Measurements from ENCODE around the gene RGCC.
A peak's percentile ranks its signal among the peaks of the same experiment; 100 is the strongest.
"Not testable (repeated sequence)": the region's sequence is repeated elsewhere in the genome, so short reads cannot be mapped to it uniquely, and the experiment has no call there.

The RGCC gene

DNA sequence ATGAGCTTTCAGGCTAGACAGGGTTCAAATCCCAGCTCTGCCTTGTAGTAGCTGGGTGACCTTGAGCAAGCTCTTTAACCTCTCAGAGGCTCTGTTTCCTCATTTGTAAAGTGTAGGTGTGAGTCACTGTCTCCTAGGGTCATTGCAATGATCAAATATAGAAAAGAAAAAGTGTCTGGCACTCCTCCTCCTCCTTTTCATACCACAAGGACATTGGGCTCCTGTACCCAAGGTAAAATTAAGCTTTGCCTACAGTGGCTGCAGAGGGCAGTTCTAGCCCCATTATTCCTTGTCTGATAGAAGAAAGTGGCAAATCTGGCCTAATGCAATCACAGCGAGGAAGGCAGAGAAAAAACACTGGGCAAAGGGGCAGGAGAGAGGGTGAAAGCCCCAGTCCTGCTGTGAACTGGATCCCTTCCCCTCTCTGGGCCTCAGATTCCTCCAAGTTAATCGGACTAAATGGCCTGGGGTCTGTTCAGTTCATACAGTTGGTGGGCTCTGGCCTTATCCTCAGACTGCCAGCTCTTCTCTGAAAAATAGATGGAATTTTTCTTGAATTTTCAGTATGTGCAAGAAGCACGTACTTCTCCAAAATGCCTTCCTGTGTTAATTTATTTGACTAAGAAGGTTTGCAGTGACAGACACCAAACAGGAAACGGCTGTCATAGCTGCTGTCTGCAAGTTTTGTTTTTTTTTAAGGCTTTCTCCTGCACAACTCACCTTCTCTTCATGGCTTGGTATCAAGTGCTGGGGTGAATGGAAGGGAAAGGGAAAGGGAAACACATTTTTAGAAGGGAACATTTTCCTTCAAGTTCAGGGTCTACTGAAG lies 35.3 kb downstream of the RGCC start:
- peak; percentile 7 for DNase-seq

DNA sequence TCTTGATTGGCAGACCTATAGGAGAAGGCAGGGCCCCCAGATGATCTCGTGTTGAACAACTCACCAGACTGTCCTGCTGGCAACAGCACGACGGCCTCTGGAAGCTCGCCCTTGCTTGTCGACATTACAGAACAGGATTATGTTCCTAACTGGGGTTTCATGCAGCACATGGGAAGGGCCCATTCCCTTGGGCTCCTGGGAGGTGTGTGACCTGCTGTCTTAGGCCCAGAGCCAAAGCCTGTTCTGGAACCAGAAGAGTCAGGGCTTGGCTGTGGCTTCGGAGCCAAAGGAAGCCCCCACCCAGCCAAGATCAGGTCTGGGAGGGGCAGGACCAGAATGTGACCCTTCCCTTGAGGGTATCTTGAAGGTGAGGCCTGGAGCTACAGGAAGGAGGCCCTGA lies 36.9 kb downstream of the RGCC start:
- no peak for DNase-seq

DNA sequence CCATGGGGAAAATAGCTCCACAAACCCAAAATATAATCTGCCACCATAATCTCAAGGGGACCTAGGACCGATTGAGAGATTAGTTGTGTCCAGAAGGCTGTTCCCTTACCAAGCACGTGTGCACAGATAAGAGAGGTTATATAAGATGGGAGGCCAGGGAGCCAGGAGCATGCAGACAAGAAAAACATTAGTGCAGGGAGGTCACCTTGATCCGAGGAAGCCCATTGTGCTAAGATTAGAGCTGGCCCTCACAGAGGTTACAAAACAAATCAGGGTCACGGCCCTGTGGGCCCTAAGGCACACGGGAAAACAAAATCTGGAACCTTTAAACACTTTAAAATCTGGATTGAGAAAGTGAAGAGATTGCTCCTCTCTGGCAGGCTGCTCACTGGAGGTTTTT lies 37.7 kb downstream of the RGCC start:
- no peak for DNase-seq

DNA sequence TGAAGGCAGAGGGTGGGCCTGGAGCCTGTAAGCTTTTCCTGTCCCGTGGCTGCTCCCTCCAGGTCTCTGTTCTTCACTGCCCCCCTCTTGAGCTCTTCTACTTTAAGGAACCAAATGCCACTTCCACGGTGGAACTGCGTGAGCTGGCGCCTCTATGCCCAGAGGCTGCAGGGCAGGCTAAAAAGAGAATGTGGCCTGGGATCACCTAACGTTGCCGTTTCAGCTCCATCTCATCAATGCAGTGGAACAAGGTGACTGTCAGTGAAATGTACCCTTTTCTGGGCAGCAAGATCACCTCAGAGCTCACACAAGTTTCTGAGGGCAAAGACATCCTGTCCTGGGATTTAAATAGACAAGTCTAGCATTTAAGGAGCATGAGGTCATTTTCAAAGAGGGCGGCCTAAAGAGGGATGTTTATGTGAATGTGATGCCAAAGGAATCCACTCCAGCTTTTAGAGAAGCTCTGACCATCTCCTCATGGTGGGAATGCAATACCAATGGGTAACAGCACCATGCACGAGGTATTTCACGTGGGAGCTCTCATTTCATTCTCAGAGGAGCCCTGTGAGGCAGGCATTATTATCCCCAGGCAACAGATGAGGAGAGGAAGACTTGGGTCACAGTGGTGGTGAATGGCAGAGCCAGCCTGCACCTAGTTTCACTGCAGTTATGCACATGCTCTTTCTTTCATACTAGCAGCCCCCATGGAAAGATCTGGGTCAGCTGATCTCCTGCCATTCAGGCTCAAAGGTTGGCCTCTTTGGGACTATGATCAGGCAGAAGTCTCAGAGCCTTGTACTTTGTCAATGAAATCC lies 39.3 kb downstream of the RGCC start:
- DNase-seq, result peak; percentile 70

DNA sequence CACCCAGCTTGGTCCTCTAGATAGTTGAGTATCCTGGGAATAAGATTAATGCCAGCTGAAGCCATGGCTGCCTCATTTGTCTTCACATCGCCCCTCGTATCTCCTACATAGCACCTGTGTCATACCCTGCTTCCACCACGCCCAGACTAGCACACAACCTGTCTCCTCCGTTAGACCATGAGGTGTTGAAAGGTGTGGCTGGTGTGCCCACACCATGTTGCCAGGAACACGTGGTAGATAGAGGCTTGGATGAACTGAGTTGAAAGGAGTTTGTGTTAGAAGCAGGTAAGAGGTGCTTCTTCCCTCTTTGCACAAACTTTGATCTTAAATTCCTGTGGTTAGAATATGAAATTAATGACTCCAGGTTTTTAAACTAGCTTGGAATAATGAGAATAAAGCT lies 40.1 kb downstream of the RGCC start:
- DNase-seq, result no peak

DNA sequence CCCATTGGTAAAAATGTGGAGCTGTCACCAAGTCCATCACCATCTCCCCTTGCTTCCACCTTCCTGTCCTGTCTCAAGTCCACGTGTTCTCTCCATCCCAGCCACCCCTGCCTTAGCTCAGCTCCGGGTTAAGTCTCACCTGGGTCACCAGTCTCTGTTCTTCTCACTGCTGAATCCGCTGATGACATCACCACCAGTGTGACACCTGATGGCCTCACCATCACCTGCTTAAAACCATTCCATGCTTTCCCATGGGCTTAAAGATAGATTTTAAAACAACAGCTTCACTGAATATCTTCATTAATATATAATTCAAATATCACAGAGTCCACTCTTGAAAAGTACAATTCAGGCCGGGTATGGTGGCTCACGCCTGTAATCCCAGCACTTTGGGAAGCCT lies 42.1 kb downstream of the RGCC start:
- no peak for DNase-seq

DNA sequence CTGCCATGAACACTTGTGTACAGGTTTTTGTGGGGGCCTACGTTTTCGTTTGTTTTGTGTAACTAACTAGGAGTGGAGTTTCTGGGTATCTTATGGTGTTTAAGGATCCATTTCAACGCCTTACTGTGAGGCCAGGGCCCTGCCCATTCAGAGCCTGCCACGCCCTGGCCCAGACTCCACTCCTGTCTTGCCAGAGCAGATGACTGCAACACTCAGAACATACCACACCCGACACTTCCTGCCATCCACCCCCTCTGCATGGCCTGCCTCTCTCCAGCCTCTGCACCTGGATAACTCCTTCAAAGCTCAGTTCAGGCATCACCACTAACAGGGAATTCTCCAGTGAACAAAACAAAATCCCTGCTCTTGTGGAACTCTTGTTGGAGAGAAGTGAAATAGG lies 43.2 kb downstream of the RGCC start:
- peak; percentile 12 for DNase-seq

DNA sequence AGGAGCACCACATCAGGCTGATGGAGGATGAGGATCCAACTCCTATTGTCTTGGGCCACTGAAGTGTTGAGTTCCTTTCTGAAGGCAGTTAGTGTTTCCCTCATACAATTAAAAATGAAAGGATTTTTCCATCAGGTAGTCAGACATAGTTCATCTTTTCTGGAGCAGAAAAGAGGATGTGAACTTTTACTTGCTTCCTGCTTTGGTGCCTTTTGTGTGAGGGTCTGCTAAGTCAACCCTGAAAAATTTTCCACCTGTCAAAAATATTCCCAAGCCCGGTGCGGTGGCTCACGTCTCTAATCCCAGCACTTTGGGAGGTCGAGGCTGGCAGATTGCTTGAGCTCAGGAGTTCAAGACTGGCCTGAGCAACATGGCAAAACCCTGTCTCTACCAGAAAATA lies 43.9 kb downstream of the RGCC start:
- DNase-seq, result no peak

DNA sequence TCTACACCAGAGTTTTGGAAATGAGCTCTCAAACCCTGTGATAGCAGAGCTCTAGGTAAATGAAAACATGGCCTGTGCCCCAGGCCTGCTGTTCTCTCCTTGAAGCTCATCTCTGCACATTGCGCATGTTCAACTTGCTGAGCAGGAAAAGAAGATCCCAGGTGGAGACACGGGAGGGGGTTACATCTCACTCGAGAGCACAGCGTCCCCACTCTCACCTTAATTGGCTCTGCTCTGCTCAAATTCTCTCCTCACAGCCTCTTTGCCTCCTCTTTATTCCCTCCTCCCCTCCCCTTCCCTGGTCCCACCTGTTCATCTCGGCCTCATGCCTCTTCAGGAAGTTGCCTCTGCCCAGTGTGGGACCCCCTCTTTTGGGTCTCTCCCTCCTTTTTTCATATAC lies 44.7 kb downstream of the RGCC start:
- DNase-seq, result no peak

DNA sequence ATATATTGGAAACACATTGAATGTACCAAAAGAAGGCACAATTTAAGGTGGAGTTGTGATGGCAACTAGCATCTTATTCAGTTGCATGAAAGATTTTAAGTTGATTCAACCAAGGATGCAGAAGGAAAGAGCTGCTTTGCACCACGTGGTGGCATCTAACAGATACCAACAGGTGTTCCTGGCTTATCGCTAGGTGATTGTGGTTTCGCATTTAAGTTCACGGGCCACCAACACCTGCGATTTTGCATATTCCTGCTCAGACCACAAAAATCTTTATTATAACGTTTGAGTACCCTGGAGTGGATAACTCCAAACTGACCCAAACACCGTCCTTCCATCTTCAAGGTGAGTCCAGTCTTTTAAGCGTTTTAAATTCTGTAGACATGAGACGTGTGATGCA lies 45.3 kb downstream of the RGCC start:
- no peak for DNase-seq

DNA sequence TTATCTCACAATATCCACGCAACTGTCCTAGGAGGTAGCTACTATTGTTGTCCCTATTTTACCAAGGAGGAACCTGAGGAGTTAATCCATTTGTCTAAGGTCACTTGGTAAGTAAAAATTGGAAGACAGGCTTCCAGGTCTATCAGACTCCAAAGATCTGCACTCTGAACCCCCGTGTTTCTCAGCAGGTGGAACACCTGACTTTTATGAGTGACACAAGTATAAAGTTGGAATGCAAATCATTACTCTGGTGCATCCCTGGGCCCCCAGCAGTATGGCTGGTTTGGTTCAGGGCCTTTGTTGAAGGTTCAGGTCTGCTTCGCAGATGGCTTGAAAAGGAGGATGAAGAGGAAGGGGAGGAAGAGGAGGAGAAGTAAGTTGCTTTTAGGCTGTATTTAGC lies 46.0 kb downstream of the RGCC start:
- no peak for DNase-seq

DNA sequence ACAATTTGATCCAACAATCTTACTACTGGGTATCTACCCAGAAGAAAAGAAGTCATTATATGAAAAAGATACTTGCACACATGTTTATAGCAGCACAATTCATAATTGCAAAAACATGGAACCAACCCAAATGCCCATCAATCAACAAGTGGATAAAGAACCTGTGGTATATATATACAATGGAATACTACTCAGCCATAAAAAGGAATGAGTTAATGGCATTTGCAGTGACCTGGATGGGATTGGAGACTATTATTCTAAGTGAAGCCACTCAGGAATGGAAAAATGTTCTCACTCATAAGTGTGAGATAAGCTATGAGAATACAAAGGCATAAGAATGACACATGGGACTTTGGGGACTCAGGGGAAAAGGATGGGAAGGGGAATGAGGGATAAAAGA lies 47.3 kb downstream of the RGCC start:
- not testable (repeated sequence) for DNase-seq

DNA sequence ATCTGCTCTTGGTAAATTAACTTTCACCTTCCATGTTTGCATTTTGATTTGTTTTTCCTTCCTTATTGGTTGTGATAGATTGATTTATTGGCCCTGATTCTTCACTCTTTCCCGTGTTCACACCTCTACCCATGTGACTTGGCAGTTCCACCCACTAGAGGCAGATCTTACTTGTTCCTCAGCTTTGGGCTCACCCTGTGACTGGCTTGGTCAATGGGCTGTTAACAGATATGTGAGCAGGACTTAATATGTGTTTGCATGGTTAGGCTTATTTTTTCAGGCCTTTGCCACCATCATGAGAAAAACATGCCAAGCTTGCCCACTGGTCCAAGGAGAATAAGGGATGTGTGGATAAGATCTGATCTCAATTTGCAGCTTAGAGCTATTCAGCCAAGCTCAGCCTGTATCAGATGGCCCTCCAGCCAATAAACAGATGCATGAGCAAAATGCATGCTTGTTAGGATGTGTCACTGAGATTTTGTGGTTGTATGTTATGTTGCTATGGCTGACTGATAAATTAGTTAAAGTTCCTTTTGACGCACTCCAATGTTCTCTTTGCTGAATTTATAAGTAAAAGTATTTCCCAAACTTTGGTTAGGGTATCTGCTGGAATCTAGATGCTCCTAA lies 48.0 kb downstream of the RGCC start:
- peak; percentile 87 for DNase-seq

DNA sequence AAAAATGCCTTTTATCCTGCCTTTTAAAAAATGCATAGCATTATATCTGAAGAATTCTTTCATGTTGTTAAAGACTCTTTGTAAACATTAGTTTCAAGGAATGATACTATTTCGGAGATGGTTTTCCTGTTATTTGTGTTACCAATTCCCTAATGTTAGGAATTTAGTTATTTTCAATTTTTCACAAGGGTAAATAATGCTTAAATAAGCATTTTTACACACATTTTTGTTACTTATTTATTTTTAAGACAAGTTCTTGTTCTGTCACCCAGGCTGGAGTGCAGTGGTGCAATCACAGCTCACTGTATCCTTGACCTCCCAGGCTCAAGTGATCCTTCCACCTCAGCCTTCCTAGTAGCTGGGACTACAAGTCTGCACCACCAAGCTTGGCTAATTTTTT lies 49.0 kb downstream of the RGCC start:
- DNase-seq, result no peak

DNA sequence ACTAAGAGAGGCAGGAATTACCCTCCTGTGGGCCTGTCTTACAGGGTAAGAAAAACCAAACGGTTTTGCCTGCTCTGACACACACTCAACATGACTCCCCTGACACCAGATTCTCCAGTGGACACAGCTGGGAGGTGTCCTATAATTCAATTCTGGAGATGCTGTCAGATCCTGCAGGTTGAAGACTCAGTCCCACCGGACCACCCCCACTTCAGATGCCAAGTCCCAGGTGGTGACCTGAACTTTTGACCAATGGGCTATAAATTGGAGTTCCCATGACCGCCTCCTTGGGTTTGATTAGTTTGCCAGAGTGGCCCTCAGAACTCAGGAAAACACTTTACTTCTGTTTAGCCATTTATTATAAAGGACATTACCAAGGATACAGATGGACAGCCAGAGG lies 52.6 kb downstream of the RGCC start:
- DNase-seq, result no peak

DNA sequence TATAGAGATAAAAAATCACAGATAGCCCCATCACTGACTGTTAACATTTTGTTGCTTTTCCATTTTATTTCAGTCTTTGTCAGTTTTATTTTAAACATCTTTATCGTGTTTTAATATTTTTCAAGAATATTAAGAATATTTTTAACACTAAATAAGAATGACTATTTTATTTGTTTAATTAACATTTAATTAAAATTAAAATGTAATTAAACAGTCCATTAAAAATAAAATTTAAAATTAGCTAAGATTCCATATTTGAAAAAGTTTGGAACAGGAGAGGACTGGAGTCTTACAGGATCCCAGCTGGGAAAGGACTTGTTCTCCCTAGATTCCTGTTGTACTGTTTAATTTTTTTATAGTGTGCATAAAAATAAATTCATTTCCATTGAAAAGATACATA lies 54.5 kb downstream of the RGCC start:
- no peak for DNase-seq

DNA sequence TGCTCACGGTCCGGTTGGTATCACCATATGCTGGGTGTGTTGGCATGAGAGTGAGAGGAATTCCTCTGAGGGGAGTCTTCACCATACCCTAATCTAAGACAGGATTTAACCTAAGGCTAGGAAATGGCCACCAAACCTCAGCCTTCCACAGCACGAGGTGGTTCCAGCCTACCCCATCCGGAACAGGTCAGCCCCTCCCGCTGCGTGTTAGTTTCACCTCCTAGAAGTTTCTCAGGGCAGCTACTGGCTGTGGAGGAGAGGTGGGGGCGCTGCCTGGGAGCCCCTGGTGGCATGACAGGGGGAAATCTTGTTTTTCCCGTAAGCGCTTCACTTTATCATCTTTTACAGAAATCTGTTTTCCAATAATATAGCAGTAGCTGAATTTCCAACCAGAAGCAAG lies 55.1 kb downstream of the RGCC start:
- DNase-seq, result no peak

DNA sequence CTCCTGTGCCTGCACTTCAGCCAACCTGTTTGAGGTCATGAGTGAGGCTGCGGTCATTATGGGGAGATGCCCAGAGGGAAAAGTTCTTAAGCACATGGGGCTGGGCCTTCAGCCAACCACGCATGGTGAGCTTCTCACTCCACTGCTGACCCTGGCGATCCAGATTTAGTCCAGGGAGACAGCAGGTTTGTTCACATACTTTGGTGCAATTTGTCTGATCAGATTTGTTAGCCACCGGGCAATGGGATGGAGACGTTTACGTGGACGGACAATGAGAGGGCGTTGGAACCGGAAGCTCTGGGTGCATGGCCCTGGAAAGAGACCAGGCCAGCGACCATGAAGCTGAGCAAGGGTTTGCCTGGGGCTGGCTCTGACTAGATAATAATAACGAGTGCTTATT lies 56.2 kb downstream of the RGCC start:
- DNase-seq, result no peak

DNA sequence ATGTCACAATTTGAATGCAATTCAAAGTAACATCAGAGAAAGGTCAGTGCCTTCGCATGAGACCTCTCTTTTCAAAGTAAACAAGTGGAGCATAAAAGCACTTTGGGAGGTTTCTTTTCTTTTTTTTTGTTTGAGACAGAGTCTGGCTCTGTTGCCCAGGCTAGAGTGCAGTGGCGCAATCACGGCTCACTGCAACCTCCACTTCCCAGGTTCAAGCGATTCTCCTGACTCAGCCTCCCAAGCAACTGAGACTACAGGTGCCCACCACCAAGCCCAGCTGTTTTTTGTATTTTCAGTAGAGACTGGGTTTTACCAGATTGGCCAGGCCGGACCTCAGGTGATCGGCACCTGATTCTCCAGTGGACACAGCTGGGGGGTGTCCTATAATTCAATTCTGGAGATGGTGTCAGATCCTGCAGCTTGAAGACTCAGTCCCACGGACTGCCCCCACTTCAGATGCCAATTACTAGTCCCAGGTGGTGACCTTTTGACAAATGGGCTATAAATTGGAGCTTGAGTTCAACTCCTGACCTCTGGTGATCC lies 57.6 kb downstream of the RGCC start:
- no peak for DNase-seq

DNA sequence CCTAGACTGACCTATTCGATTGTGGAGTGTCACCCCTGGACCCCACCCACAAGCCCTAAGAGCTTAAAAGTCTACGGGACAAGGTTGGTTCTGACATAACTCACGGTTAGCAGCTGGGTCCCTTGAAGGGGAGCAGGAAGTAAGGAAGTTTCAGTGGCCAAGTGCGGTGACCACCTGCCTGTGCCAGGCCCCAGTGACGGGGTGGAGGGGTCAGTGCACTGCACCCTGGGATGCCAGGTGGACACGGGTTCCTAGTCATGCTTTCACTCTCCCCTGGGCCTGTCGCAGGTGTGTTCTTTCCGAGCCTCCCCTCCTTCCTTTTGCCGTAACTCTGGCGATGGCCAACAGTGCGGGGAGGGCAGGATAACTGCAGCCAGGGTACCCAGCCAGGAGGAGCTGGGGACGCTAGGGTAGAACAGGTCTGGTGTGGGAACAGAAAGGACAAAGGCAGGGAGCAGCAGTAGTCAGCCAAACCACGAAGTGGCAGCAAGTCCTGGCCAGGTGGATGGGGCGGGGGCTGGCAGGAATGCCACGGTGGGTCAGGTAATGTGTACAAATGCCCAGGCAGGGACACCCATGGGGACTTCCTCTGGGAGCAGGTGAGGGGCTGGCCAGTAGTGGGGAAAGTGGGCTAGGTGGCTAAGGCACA lies 58.3 kb downstream of the RGCC start:
- DNase-seq, result no peak

DNA sequence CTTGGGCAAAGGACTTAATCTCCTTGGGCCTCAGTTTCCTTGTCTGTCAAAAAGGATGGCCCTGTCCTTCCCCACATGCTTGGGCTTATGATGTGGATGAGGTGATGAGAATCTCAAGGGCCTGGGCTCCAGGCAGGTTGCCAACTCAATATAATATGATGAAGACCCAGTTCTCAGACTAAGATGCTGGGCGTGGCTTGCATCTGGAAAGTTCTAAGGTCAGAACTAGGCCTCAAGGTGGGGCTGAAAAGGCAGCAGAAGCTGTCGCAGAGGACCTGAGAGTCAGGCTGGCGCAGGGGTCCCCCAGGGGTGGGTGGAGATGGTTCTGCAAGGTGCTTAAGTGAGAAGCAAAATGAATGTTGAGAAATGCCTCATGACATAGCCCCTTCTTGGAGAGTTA lies 58.8 kb downstream of the RGCC start:
- DNase-seq, result no peak

DNA sequence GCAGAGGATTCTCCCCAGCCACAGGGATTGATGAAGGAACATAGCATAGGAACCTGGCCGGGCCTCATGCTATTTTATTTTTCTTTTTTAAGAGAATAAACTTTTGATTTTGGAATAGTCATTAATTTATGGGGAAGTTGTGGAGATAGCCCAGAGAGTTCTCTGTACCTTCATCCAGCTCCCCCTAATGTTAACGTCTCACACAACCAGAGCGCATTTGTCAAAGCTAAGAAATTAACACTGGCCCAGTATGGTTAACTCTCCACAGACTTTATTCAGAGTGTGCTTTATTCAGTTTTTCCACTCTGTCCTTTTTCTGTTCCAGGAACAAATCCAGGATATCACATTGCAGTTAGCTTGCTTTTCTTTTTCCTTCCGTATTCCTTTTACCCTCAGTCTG lies 59.4 kb downstream of the RGCC start:
- DNase-seq, result no peak

DNA sequence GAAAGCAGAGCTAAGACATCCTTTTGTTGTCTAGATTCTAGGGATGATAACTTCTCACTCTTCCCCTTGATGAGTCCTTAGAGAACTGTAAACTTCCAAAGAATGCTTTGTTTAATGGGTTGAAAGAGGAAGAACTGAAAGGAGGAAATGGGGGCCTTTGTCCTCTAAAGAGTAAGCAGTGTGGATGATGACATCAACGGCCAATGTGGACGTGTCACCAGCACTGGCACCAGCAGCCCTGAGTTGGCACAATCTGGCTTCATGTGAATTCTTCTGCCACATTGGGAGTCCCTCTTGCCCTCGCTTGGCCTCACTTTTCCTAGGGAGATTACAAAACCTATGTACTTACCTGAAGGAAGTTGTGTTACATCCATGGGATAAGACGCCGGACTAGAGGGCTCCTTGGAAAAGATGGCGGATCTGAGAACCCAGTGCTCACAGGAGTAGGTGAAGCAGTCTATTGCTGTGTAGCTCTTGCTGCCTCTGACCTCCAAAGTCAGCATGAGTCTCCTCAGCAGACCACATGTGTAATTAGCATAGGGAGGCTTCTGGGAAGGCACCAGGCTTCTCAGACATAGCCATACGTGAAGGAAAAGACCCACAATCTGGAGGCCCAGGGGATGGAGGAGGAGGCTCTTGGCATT lies 62.8 kb downstream of the RGCC start:
- DNase-seq, result no peak

Data from HCEC 1CT (cell line).